ENCODE data around the gene POC1B.

GRCh38 chr12:89417246-89417977 lies 108.4 kb downstream of the POC1B start:
- TF ChIP-seq ZFP30 (CRISPR knock-in tag; IDR thresholded peaks at IDR 0.05) (no peak), OSR1 (CRISPR knock-in tag; IDR thresholded peaks at IDR 0.05) (no peak), TSHZ2 (CRISPR knock-in tag; IDR thresholded peaks at IDR 0.05) (no peak), ESRRG (CRISPR knock-in tag; IDR thresholded peaks at IDR 0.05) (no peak), CSDC2 (CRISPR knock-in tag; IDR thresholded peaks at IDR 0.05) (no peak), CSRNP3 (CRISPR knock-in tag; IDR thresholded peaks at IDR 0.05) (no peak), ZNF8 (CRISPR knock-in tag; IDR thresholded peaks at IDR 0.05) (no peak), ISL1 (CRISPR knock-in tag; IDR thresholded peaks at IDR 0.05) (no peak)
- TF ChIP-seq, protein P1, sequence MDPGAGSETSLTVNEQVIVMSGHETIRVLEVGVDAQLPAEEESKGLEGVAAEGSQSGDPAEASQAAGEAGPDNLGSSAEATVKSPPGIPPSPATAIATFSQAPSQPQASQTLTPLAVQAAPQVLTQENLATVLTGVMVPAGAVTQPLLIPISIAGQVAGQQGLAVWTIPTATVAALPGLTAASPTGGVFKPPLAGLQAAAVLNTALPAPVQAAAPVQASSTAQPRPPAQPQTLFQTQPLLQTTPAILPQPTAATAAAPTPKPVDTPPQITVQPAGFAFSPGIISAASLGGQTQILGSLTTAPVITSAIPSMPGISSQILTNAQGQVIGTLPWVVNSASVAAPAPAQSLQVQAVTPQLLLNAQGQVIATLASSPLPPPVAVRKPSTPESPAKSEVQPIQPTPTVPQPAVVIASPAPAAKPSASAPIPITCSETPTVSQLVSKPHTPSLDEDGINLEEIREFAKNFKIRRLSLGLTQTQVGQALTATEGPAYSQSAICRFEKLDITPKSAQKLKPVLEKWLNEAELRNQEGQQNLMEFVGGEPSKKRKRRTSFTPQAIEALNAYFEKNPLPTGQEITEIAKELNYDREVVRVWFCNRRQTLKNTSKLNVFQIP (CRISPR knock-in tag; IDR thresholded peaks at IDR 0.05; ENCODE audit: borderline replicate concordance, low read depth) = no peak
- TF ChIP-seq, protein P2, sequence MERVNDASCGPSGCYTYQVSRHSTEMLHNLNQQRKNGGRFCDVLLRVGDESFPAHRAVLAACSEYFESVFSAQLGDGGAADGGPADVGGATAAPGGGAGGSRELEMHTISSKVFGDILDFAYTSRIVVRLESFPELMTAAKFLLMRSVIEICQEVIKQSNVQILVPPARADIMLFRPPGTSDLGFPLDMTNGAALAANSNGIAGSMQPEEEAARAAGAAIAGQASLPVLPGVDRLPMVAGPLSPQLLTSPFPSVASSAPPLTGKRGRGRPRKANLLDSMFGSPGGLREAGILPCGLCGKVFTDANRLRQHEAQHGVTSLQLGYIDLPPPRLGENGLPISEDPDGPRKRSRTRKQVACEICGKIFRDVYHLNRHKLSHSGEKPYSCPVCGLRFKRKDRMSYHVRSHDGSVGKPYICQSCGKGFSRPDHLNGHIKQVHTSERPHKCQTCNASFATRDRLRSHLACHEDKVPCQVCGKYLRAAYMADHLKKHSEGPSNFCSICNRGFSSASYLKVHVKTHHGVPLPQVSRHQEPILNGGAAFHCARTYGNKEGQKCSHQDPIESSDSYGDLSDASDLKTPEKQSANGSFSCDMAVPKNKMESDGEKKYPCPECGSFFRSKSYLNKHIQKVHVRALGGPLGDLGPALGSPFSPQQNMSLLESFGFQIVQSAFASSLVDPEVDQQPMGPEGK (CRISPR knock-in tag; IDR thresholded peaks at IDR 0.05; ENCODE audit: borderline replicate concordance) = no peak

Measured in SK-N-SH treated with all-trans-retinoic acid at 6 μM for 48 hours (cell line).